Measurements from ENCODE around the gene HEATR5A.

HEATR5A gene

DNA sequence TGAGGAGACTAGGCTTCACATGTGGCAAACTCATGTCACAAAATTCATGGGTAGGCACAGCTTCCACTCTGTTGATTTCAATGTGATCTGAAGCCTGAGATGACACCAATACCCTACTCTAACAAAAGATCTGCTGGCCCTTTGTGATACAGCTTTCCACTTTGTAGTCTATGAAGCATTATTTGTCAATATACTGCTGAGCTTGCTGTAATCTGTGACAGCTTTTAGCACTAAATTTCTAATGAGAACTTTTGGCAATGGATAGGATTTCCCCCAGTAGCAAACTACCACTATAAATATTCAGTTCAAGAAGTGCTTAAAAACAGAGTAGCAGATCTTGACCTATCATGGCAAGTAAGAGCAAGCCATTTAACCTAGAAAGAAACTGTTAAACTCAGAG lies 5.6 kb upstream of the HEATR5A start:
- DNase-seq: no peak

DNA sequence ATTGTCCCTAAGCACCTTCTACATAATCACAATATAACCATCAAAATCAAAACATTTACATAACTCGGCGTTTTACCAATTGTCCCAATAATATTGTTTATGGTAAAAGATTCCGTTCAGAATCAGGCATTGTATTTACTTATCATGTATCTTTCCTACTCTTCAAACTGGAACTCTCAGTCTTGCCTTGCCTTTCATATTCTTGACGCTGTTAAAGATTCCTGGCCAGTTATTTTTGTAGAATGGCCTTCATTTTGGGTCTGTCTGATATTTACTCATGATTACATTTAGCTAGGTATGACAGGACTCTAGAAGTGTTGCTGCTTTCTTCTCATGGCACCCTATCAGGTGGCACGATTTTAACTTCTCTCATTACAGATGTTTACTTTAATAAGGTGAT lies 850 bp upstream of the HEATR5A start:
- DNase-seq: no peak

DNA sequence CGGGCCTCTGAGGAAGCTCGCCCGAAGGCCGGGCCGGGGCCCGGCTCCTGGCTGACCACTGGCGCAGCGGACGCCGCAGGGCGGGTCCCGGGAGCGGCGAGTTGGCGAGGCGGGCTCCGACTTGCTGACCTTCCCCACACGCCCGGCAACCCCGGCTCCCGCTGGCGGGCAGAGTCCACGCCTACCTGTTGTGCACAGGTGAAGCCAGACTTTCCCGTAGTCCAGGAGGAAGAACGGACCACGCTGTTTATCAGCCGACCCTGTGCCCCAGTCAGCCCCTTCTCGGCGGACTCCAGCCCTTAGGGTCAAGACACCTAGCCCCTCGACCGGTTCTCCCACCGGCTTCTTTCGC lies 407 bp downstream of the HEATR5A start:
- no peak for DNase-seq

DNA sequence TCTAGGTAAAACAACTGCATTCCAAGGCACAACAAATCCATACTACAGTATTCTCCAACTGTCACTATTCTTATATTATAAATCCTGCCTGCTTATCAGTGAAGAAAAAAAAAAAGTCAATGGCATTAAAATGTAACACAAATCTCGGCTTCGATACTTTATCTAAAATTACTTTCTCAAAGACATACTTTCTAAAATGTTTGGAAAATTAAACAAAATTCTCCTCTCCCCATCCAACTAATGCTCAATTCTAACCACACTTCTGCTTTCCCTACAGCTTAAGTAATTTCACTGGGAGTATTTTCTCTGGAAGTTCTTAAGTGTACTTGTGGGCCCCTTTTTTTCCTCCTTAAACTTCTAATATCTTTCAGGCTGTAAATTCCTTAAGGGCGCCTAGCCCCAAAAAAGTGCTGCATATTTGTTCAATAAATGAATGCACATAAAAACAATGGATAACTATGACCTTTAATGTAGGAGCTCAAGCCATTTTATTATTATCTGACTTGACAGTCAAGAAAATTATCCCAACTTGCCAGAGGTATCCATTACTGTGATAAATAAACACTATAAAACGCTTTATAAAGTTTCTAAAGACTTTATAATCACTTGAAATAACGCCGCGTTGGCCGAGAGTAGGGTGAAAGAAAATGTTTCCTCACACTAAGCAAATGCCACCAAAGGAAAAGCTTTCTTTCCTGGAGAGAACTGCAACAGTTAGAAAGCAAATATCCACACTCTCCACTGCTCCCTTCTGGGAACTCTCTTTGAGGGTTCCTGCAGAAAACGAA lies 977 bp downstream of the HEATR5A start:
- DNase-seq: no peak

DNA sequence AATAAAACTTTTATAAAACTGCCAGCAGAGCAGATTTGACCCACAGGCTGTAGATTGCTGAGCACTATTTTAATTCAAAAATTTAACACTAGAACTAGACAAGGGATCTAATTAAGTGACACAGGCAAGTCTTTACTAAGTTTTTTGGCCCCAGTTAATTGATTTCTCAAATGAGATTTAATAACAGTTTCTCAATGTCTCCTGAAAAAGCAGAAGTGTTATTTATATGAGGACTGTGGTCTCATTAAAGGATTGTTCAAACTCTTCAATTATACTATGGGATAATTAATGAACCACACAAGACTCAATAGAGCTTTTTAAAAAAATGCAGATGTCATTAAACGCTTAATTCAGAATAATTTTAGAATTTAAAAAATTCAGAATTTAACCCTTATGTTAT lies 1.9 kb downstream of the HEATR5A start:
- DNase-seq: no peak

DNA sequence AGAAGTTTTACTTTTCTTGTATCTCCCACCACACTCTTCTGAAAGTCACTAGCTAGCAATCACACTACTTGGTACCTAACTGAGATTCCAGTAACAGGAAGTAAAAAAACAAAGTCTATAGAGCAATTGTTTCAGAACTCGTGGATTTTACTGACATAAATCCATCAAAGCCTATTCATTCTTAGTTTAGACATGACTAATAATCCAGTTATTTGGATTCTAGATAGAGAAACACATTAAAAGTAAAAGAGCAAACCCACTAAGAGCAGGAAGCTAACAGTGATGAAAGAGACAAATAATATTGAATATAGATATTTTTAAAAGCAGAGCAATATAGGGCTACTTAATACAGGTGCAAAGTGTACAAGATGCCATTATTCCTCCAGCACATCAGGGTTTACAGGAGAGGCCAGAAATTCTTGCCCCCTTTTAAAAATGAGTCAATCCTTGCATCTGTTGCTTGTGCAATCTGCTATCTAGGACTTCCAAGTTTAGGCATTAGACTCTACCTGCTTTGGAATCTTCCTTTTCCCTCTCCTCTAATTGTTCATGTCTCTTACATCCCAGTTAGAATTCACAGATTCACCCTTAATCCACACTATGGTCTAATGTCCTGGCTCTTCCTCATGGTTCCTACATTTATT lies 6.0 kb downstream of the HEATR5A start:
- no peak for DNase-seq

DNA sequence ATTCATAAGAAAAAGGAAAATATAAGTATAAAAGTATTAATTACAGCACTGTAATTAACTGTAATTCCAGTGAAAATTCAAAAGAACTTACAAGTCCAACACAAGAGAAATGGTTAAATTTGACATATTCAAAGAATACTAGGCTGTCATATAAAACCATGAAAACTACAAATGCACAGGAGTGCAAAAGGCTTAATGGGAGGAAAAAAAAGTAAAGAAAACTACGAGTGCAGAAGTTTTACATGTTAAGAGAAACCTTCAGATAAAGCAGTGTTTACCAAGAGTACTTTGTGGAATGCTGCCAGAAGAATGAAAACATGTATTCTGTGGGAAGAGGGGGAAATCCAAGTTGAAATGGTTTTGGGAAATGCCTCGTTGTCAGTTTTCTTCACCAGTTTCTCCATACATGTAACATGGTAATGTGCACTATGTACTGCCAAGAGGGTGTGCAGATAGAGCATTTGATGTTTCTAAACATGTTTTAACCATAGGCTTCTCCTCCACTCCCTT lies 9.1 kb downstream of the HEATR5A start:
- no peak for DNase-seq

DNA sequence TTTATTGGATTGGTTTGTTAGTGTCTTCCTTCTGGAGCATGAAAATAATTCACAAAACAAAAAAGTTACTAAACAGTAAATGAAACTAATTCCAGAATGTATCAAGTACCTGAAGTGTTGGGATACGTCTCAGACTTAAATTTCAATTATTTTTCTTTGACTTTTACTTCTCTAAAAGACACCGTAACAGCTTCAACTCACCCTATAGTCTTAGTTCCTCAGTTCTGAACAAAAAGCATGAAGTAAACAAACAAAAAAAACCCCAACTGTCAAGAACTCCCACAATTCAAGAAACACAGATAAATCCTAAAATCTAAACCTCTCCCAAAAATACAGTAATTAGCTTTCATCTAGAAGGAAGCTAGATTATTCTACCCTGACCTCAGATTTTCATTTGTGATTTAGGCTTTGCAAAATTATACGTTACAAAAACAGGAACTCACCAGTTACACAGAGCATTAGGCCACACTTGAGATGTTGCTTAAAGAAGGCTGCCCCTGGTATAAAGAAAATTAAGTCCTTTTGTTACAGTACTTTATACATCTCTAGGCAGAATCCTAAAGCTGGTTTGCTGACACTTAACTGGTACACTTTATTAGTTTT lies 10.2 kb downstream of the HEATR5A start:
- no peak for DNase-seq

DNA sequence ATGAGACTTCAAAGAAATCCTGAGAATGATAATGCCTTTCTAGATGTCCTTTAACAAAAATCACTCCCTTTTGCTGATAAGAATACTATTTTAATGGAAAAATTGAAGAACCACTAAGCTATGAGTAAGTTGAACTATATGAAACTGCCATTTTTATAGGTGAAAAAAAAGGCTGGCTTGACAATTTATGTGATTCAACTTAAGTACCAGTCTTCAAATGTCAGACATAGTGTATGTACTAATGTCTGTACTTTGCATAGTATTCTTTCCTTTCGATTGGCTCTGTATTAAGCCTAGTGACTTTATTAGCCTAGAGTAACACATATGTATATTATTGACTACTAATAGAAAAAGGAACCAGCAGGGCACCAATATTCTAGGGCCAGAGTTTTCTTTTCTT lies 11.9 kb downstream of the HEATR5A start:
- DNase-seq: no peak

DNA sequence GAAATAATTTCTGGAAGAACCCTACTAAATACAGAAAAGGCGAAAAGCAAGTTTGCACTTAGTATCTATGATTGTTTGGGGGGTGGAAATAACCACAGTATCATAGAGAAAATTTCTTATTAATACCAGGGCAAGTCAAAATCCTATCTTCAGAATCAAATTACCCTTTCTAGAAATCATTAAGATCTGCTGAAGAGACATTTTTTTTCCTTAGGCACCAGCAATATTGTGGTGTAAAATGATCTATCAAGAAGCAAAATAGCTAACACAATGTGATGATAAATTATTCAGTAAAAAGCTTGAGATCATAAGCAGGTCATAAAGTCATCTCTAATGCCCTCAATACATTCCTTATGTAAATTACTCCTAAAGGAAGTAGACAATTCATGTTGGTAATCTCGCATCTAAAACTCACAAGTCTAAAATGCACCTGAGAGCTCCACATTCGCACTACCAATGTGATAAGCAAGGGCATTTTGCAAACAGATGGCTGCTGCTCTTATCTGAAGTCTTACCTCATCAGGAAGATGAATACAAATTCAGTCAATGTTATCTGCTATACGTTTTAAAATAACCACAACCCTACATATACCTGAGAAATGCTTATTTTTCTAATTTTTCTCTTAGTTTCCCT lies 14.6 kb downstream of the HEATR5A start:
- DNase-seq: no peak

DNA sequence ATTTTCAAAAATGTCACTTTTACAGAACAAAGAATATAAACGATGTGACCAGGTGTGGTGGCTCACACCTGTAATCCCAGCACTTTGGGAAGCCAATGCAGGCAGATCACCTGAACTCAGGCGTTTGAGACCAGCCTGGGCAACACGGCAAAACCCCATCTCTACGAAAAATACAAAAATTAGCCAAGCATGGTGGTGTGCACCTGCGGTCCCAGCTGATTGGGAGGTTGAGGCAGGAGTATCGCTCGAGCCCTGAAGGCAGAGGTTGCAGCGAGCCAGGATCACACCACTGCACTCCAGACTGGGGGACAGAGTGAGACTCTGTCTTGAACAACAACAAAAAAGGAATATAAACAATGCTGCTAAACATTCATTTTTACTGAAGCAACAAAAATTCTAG lies 15.2 kb downstream of the HEATR5A start:
- DNase-seq: no peak

DNA sequence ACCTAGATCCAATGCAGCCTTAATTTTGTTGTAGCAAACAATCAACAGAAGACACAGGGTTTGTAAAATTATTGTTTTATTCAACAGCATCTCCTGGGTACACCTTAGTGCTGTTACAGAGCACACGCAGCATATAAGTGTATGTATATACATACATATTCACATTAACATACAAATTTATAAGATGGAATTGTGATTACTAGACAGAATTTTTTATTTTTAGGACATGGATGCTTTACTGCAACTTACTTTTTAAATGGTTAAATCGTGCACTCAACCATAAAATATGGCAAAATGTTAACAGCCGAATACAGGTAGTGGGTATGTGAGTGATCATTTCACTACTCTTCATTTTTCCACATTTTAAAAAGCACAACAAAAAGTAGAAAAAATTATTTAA lies 16.6 kb downstream of the HEATR5A start:
- no peak for DNase-seq

DNA sequence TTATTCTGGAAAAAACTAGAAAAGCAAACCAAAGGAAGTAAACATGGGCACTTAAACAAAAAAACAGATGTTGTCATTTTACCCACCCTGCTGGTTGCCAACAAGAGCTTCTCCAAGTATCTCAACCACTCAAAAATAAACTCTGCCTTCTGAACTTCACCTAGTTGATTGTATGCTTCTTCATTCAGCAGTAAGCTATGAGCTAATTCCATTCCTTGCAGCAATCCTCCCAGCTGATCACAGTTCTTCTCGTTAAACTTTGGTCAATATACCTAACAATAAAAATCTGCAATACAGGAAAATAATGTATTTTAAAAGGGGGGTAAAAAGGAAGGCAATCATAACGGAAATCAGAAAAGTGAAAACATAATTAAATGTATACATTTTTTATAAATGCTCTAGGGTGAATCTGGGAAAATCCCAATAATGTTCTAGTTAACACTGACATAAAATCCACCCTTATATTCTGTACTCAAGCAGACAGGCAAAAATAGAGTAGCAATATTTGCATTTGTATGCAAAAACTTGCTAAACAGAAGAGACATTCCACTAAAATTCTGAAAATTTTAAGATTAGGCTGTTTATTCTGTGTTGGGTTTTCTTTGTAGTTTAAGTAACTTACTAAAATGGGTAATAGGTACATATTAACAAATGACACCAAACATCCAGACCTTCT lies 17.4 kb downstream of the HEATR5A start:
- DNase-seq: no peak

DNA sequence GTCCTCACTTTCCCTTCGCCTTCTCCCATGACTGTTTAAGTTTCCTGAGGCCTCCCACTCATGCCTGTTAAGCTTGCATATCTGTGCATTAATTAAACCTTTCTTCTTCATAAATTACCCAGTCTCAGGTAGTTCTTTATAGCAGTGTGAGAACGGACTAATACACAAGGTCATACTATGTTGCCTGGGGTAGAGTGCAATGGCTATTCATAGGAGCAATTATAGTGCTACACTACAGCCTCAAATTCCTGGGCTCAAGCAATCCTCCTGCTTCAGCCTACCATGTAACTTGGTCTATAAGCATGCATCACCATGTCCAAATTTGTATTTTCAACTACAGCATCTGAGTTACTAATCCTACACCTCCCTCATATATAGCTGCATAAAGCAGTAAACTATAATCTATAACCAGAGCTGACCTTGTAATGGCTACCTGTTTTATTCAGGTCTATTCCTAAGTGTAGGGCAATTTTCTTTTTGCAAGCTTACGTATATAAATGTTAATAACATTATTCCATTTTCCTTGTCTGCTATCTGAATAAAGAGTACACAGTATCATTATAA lies 18.9 kb downstream of the HEATR5A start:
- no peak for DNase-seq

DNA sequence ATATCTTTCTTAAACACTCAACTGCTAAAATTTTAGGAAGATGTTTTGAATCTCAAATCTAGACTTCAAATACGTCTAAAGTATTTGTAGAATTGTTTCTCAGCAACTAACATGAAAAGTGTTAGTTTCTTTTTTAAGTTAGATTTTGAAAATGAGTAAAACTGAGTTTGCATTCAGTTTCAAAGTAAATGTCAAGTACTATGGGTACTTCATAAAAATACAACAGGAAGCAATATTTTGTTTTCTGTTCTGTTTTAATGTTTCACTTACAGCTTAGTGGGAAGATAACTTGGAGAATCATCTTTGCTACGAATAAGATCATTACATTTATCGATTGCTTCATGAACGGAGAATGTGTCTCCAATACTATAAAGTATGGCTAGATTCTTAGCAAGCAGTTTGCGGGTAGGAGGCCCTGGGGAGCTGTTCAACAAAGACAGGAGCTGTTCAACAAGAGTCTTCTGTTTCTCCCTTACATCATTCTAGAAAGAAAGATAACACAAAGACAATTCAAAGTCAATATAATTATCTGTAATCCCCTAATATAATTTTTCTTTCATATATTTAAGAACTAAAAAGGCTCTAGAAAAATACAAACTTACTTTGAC lies 20.2 kb downstream of the HEATR5A start:
- no peak for DNase-seq

DNA sequence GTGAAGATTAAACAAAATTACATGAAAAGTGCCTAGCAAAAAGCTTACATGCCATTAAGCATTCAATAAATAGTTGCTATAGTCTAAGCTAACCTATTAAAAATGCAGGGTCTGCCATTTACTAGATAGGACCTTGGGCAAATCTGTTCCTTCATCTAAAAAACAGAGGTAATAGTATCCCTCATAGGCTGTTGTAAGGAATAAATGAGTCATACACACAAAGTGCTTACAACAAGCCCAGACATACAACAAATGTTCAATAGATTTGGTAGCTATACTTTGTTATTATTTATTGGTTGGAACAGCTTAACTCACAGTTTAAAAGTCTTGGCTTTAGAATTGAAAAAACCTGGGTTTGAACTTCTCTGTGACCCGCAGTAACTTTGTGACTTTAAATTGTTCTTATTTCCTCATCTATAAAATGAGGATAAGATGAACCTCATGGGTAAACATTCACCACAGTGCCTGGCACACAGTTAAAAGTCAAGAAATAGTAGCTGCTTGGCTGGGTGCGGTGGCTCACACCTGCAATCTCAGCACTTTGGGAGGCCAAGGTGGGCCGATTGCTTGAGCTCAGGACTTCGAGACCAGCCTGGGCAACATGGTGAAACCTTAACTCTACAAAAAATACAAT lies 24.7 kb downstream of the HEATR5A start:
- DNase-seq: no peak

DNA sequence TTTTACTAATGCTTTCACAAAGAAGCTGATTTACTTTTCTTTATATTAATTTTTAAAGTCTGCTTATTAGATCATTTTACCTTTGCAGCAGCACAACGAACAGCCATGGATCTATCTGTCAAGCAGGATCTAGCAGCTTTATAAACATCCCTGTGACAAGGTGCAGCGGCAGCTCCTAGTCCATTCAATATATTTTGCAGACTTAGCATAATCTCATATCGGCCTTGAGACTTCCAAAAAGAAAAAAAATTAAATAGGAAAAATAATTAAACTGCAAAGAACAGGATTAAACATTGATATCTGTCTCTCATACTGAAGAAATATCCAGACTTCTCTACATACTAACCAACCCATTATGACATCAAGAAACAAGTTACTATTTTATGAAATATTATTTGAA lies 25.2 kb downstream of the HEATR5A start:
- DNase-seq: no peak

DNA sequence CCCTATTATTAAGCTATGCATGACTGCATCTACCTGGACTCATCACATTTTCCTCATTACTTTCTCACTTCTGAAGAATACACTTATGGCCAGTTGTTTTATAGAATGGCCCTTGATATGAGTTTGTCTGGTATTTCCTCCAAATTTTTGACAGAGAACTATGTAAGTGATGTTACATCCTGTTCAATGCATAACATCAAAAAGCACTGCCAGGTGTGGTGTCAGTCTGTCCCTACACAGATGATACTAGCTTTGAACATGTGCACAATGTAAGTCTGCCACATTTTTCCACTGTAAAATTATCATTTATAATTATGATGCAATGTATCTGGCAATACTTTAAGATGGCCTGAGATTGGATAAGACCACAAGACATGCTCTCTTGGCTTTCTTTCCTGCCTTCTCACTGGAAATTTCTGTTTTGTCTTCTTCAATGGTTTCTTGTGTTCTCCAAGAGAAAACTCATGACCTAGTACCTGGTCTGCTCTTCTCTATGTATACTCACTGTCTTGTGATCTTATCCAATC lies 28.3 kb downstream of the HEATR5A start:
- no peak for DNase-seq

DNA sequence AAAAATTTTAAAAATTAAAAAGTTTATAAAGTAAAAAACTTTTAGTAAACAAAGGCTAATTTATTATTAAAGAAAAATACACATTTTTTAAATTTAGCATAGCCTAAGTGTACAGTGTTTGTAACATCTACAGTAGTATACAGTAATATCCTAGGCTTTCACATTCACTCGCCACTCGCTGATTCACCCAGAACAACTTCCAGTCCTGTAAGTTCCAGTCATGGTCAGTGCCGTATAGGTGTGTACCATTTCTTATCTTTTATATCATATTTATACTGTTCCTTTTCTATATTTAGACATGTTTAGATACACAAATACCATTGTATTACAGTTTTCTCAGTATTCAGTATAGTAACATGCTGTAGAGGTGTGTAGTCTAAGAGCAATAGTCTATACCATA lies 28.9 kb downstream of the HEATR5A start:
- DNase-seq: no peak

DNA sequence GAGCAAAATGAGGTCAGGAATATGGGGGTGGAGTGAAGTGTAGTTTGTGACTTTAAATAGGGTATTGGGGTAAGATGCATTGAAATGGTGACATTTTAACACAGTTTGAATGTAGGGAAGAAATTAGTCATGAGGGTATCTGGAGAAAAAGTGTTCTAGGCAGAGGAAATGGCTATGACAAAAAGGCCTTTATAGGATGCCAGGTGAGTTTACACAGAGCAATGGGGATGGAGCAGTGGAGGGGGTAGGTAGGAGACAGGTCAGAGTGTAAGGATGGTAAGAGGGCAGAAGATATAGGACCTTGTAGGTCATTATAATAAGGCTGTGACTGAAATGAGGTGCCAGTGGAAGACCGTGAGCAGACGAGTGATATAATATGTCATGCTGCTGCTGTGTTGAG lies 30.4 kb downstream of the HEATR5A start:
- no peak for DNase-seq

DNA sequence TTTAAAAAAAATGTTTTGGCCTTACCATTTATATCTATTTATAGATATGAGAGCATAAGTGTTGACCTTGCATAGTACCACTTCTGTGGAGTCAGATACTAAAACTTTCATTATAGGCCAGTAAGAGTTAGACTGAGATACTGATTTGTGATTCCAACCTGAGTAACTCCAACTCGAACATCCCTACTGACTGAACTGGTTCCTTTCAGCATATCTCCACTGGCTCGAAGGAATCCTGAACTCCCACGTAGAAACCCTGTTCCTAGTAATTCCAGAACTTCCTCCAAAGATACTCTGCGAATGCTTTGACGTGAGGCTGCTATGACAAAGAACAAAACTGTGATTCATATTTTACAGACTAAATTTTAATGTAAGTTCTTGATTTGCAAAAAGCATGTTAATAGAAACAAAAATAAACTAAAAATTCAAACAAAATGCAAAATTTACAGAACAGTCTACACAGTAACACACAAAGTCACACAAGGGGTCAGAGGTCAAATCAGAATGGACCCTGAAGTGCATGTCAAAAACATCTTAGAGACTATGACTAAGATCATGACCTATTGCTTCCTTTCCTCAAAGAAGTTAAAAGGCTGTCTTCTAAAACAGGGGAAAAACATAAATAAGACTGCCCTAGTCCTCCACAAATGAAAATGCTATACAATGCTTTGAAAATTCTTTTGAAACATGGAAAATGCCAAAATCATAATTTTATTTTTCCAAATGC lies 31.5 kb downstream of the HEATR5A start:
- no peak for DNase-seq
